Neural cell (in vitro differentiated cells): ENCODE measurements around the gene NEK4.

Experiments used
- CTCF ChIP-seq: fragments of 450-650 bp; IDR thresholded peaks from 2 replicates; pipeline ENCODE4 v1.5.1; 2014; ENCODE audit warnings: antibody characterized with exemption, mild to moderate bottlenecking, moderate library complexity; ENCODE audit not compliant: poor library complexity, severe bottlenecking
- EZH2 ChIP-seq: fragments of 200-600, 300-800 bp; shearing (Covaris generic), sonication (generic); IDR thresholded peaks from 2 replicates; pipeline ENCODE4 v1.6.1; 2014; ENCODE audit warnings: antibody characterized with exemption, low read length, borderline replicate concordance, mild to moderate bottlenecking; ENCODE audit not compliant: insufficient read depth, poor library complexity, severe bottlenecking
- POLR2AphosphoS5 ChIP-seq: IDR thresholded peaks from 2 replicates; pipeline ENCODE4 v1.6.1; 2012
- SMC3 ChIP-seq: fragments of 450-650 bp; conservative IDR thresholded peaks from 2 replicates; pipeline ENCODE4 v1.6.1; 2014; ENCODE audit warnings: antibody characterized with exemption, mild to moderate bottlenecking, moderate library complexity; ENCODE audit not compliant: poor library complexity
- TAF1 ChIP-seq: IDR thresholded peaks from 2 replicates; pipeline ENCODE4 v1.6.1; 2012; ENCODE audit warnings: low read depth

GRCh38 chr3:52690560-52690959, 80.2 kb downstream of the NEK4 start:
- TF ChIP-seq CTCF, result no peak
- no peak for TF ChIP-seq TAF1
- no peak for TF ChIP-seq POLR2AphosphoS5
- no peak for TF ChIP-seq EZH2
- no peak for TF ChIP-seq SMC3
